HG03442 (cell line): Measurements from ENCODE around the gene EFCAB12.
"Not testable (repeated sequence)": the region's sequence is repeated elsewhere in the genome, so short reads cannot be mapped to it uniquely, and the experiment has no call there.

Experiments used
- ATAC-seq: cut with Tn5 transposase; IDR thresholded peaks from one replicate; pipeline ENCODE4 v1.9.1; 2021; ENCODE audit warnings: mild to moderate bottlenecking, moderate library complexity; ENCODE audit not compliant: unreplicated experiment

Gene EFCAB12

DNA sequence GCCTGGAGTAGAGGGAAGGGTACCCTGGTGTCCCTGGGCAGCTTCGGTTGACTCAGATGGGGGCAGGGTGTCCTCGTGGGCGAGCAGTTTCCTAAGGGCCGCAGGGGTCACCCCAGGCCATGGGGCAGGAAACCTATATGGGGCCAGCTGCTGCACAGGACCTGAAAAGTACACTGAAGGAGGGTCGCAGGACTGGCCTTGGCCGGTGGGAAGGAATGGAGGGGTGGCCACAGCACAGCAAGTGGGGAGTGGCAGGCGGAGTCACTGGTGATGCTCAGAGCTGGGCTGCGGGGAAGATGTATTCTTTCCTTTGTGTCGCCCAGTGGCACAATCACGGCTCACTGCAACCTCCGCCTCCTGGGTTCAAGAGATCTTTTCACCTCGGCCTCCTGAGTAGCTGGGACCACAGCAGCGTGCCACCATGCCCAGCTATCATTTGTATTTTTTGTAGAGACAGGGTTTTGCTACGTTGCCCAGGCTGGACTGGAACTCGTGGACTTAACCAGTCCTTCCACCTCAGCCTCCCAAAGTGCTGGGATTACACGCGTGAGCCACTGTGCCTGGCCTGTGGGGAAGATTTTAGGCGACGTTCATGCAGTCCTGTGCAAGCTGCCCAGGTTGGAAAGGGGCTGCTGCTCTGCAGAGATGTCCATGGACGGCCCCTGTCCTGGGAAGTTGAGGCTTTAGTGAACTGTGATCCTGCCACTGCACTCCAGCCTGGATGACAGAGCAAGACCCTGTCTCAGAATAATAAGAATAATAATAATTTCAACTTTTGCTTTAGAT, 57.2 kb downstream of the EFCAB12 start:
- no peak for ATAC-seq

DNA sequence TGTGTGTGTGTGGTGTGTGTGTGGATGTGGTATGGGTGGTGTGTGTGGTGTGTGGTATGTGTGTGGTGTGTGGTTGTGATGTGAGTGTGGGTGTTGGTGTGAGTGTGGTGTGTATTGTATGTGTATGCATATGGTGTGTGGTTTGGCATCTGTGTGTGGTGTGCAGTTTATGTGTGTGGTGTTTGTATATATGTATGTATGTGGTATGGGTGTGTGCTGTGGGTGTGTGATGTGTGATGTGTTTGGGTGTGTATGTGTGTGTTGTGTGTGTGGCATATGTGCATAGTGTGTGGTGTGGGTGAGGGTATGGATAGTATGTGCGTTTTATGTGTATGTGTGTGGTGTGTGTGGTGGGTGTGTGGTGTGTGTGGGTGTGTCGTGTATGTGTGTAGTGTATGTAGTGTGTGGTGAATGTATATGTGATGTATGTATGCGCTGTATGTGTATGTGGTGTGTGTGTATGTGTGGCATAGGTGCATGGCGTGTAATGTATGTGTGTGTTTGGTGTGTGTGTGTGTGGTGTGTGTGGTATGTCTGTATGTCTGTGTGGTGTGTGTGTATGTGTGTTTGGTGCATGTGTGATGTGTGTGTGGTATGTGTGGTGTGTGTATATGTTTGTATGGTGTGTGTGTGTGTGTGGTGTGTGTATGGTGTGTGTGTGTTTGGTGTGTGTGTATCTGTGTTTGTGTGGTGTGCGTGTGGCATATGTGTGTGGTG, 58.0 kb downstream of the EFCAB12 start:
- ATAC-seq = no peak

DNA sequence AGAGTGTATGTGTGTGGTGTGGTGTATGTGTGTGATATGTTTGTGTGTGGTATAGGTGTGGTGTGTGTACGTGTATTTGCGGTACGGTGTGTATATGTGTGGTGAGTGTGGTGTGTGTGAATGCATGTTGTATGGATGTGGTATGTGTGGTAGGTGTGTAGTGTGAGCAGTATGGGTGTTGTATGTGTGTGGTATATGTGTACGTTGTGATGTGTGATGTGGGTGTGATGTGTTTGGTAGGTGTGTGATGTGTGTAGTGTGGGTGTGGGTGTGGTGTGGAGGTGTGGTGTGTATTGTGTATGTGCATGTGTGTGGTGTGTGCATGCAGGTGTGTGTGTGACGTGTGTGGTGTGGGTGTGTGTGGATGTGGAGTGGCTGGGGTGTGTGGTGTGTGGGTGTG, 58.7 kb downstream of the EFCAB12 start:
- ATAC-seq = no peak

- no peak for ATAC-seq
Measured at GRCh38 chr3:129367821-129368220, 60.6 kb downstream of the EFCAB12 start.

- no peak for ATAC-seq
Measured at GRCh38 chr3:129366312-129366831, 62.1 kb downstream of the EFCAB12 start.

GRCh38 chr3:129365296-129366136, 62.9 kb downstream of the EFCAB12 start:
- ATAC-seq = no peak

DNA sequence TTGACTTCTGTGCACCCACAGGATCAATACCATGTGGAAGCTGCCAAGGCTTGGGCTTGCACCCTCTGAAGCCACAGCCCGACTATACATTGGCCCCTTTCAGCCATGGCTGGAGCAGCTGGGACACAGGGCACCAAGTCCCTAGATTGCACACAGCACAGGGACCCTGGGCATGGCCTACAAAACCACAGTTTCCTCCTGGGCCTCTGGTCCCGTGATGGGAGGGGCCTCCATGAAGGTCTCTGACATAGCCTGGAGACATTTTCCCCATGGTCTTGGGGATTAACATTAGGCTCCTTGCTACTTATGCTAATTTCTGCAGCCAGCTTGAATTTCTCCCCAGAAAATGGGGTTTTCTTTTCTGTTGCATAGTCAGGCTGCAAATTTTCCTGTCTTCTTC, 63.6 kb downstream of the EFCAB12 start:
- not testable (repeated sequence) for ATAC-seq

DNA sequence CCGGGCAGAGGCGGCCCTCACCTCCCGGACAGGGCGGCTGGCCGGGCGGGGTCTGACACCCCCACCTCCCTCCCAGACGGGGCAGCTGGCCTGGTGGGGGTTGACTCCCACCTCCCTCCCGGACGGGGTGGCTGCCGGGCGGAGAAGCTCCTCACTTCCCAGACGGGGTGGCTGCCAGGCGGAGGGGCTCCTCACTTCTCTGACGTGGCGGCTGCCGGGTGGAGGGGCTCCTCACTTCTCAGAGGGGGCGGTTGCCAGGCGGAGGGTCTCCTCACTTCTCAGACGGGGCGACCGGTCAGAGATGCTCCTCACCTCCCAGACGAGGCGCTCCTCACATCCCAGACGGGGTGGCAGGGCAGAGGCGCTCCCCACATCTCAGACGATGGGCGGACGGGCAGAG, 65.1 kb downstream of the EFCAB12 start:
- ATAC-seq = not testable (repeated sequence)

GRCh38 chr3:129360705-129361460, 67.6 kb downstream of the EFCAB12 start:
- no peak for ATAC-seq

DNA sequence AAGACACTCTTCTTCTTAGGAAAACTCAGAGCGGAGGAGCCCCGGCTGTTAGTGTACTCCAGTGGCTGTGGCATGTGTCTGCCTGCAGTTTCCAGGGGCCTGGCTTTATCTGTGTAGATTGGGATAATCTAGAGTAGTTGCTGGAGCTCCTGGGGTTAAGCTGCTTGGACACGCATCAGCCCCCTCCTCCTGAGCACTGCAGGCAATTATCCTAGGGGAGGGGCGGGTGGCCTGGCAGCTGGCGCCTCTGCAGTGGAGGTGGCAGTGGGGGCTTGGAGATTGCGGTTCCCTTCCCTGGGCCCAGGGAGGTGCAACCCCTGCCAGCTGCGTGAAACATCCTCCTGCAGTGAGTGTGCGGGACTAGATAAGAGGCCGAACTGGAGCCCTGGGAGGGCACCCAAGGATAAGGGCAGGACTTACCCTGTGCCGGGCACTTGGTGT, 68.2 kb downstream of the EFCAB12 start:
- no peak for ATAC-seq

GRCh38 chr3:129358772-129359371, 69.6 kb downstream of the EFCAB12 start:
- ATAC-seq = no peak

- ATAC-seq = no peak
Measured at GRCh38 chr3:129358177-129358771, 70.2 kb downstream of the EFCAB12 start.

GRCh38 chr3:129357616-129358015, 70.8 kb downstream of the EFCAB12 start:
- ATAC-seq = no peak

- ATAC-seq = no peak
Measured at GRCh38 chr3:129356756-129357425, 71.5 kb downstream of the EFCAB12 start.

DNA sequence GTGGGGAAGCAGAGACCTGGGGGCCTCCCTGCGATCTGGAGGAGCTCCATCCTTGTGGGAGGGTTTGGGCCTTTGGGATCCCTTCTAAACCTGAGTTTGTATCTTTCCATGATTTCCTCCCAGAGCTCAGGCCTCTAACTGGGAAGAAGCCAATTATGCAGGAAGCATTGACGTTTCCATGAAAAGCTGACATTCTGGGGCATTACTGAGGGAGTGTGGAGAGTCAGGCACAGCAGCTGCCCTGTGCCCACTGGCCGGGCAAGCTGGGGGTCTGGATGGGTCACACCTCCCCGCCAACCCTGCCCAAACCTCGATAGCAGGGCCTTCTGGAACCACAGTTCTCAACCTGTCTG, 74.9 kb downstream of the EFCAB12 start:
- ATAC-seq = no peak

- no peak for ATAC-seq
Measured at GRCh38 chr3:129352650-129353588, 75.5 kb downstream of the EFCAB12 start.

GRCh38 chr3:129352045-129352444, 76.4 kb downstream of the EFCAB12 start:
- no peak for ATAC-seq
